ENCODE results near the gene PANX1.

GRCh38 chr11:94140154-94140655, 11.6 kb downstream of the PANX1 start:
- no peak for TF ChIP-seq SP1 (IDR thresholded peaks at IDR 0.05; ENCODE audit: low read depth)
- TF ChIP-seq CTCF (IDR thresholded peaks at IDR 0.05 in 2 of 3, conservative IDR thresholded peaks at IDR 0.05 in 1 of 3; ENCODE audit: borderline replicate concordance in 1 of 3, insufficient read depth in 1 of 3, low read depth in 2 of 3, low read length in 2 of 3): no peak
- TF ChIP-seq EZH2 (IDR thresholded peaks at IDR 0.05): no peak
- TF ChIP-seq FOSL1 (IDR thresholded peaks at IDR 0.05; ENCODE audit: low read depth): no peak

Data from HCT116 (cell line).